Activated CD8-positive, alpha-beta memory T cell treated with anti-CD3 and anti-CD28 coated beads for 36 hours (primary cell): ENCODE data around the gene KRTAP20-4. TPM values are rescaled to one million over a fixed set of nuclear protein-coding genes. Genes with fewer than 3 reads are reported as not detected.

ENCODE experiments used
- CTCF ChIA-PET: fragments of 350-600 bp; sonication (Branson Sonifier 250); formaldehyde crosslinking; loops from one replicate; lab custom pipeline; 2021; ENCODE audit warnings: antibody characterized with exemption; lab: Charles Lee
- POLR2A ChIA-PET: fragments of 350-600 bp; sonication (Branson Sonifier 250); formaldehyde crosslinking; loops from one replicate; lab custom pipeline; 2021; ENCODE audit warnings: antibody characterized with exemption; lab: Charles Lee
- total RNA-seq, 2 experiments: library from RNA; stranded (reverse); gene quantifications; one replicate each; pipeline ENCODE4 v1.2.3, GENCODE V29; 2021

The KRTAP20-4 gene
- total RNA-seq: not detected

- CTCF ChIA-PET: no interaction called here
- POLR2A ChIA-PET: interaction anchor here (0.5 kb wide), 1 partner anchor 447 kb away, joined by 3 read pairs; no protein-coding TSS in a partner anchor
Measured at GRCh38 chr21:30620522-30620921, at the start of gene KRTAP20-4. Gene KRTAP20-4, plus strand, starts transcription at chr21:30620627.

GRCh38 chr21:30577766-30578165 lies 42.7 kb upstream of the KRTAP20-4 start:
- ChIA-PET CTCF (no interaction called here), POLR2A (no interaction called here)

GRCh38 chr21:30579346-30579745 lies 41.1 kb upstream of the KRTAP20-4 start:
- POLR2A ChIA-PET: no interaction called here
- CTCF ChIA-PET: no interaction called here

GRCh38 chr21:30580132-30580531 lies 40.3 kb upstream of the KRTAP20-4 start:
- POLR2A ChIA-PET: no interaction called here
- CTCF ChIA-PET: no interaction called here

GRCh38 chr21:30582870-30583269 lies 37.6 kb upstream of the KRTAP20-4 start:
- CTCF ChIA-PET: no interaction called here
- POLR2A ChIA-PET: no interaction called here

- ChIA-PET CTCF (no interaction called here), POLR2A (no interaction called here)
Measured at GRCh38 chr21:30590297-30590696, 30.1 kb upstream of the KRTAP20-4 start, which contains the start of gene KRTAP22-2. Gene KRTAP22-2, minus strand, starts transcription at chr21:30590397.

- CTCF ChIA-PET: no interaction called here
Measured at GRCh38 chr21:30592140-30592539, 28.3 kb upstream of the KRTAP20-4 start, which contains the start of gene KRTAP6-3. Gene KRTAP6-3, plus strand, starts transcription at chr21:30592440. Its CDS starts 6 bp downstream, at chr21:30592446.

GRCh38 chr21:30598802-30599201 lies 21.6 kb upstream of the KRTAP20-4 start, which contains the start of gene KRTAP6-2:
Gene KRTAP6-2, minus strand, starts transcription at chr21:30598902. Its CDS starts 28 bp downstream, at chr21:30598874.
- CTCF ChIA-PET: no interaction called here
- POLR2A ChIA-PET: no interaction called here

More at GRCh38 chr21:30592140-30592539, 28.3 kb upstream of the KRTAP20-4 start, which contains the start of gene KRTAP6-3:
- POLR2A ChIA-PET: no interaction called here

GRCh38 chr21:30600787-30601186 lies 19.6 kb upstream of the KRTAP20-4 start, which contains the start of gene KRTAP22-1:
Gene KRTAP22-1, plus strand, starts transcription at chr21:30601087.
- ChIA-PET POLR2A (no interaction called here), CTCF (no interaction called here)

- CTCF ChIA-PET: no interaction called here
- POLR2A ChIA-PET: no interaction called here
Measured at GRCh38 chr21:30605968-30606367, 14.5 kb upstream of the KRTAP20-4 start.

- CTCF ChIA-PET: no interaction called here
- POLR2A ChIA-PET: no interaction called here
Measured at GRCh38 chr21:30612132-30612531, 8.3 kb upstream of the KRTAP20-4 start.

GRCh38 chr21:30613836-30614235 lies 6.6 kb upstream of the KRTAP20-4 start, which contains the start of gene KRTAP6-1:
Gene KRTAP6-1, minus strand, starts transcription at chr21:30613930. Its CDS starts 26 bp downstream, at chr21:30613904.
- ChIA-PET POLR2A (no interaction called here), CTCF (no interaction called here)

GRCh38 chr21:30615199-30615598 lies 5.2 kb upstream of the KRTAP20-4 start:
- POLR2A ChIA-PET: no interaction called here
- CTCF ChIA-PET: no interaction called here

GRCh38 chr21:30616125-30616524 lies 4.3 kb upstream of the KRTAP20-4 start, which contains the start of gene KRTAP20-1:
Gene KRTAP20-1, plus strand, starts transcription at chr21:30616425. Its CDS starts 30 bp downstream, at chr21:30616455.
- CTCF ChIA-PET: no interaction called here
- POLR2A ChIA-PET: no interaction called here

GRCh38 chr21:30620080-30620479 lies 347 bp upstream of the KRTAP20-4 start:
- ChIA-PET POLR2A (interaction anchor here (0.5 kb wide), 1 partner anchor 447 kb away, joined by 3 read pairs; no protein-coding TSS in a partner anchor), CTCF (no interaction called here)

- CTCF ChIA-PET: no interaction called here
Measured at GRCh38 chr21:30623362-30623761, 2.9 kb downstream of the KRTAP20-4 start.

GRCh38 chr21:30625449-30626165 lies 5.2 kb downstream of the KRTAP20-4 start:
- ChIA-PET POLR2A (no interaction called here), CTCF (no interaction called here)

More at GRCh38 chr21:30623362-30623761, 2.9 kb downstream of the KRTAP20-4 start:
- POLR2A ChIA-PET: no interaction called here

GRCh38 chr21:30628109-30628508 lies 7.7 kb downstream of the KRTAP20-4 start:
- POLR2A ChIA-PET: no interaction called here
- CTCF ChIA-PET: no interaction called here

GRCh38 chr21:30629200-30629599 lies 8.8 kb downstream of the KRTAP20-4 start:
- POLR2A ChIA-PET: no interaction called here
- CTCF ChIA-PET: no interaction called here

- CTCF ChIA-PET: no interaction called here
Measured at GRCh38 chr21:30634906-30635305, 14.5 kb downstream of the KRTAP20-4 start, which contains the start of gene KRTAP20-2. Gene KRTAP20-2, plus strand, starts transcription at chr21:30635206. Its CDS starts 58 bp downstream, at chr21:30635264.

GRCh38 chr21:30638686-30639085 lies 18.3 kb downstream of the KRTAP20-4 start:
- ChIA-PET CTCF (no interaction called here), POLR2A (no interaction called here)

More at GRCh38 chr21:30634906-30635305, 14.5 kb downstream of the KRTAP20-4 start, which contains the start of gene KRTAP20-2:
- POLR2A ChIA-PET: no interaction called here
